Cardiac septum (tissue), 1 donor: ENCODE results near the gene ATF7IP. TPM values are rescaled to one million over a fixed set of nuclear protein-coding genes. Genes with fewer than 3 reads are reported as not detected.

Experiments used
- DNase-seq: peaks from one replicate; pipeline ENCODE4 v3.0.0-alpha.2; 2020; ENCODE audit warnings: low spot score
- intact Hi-C: fragments of 100-400 bp; cut with DNase I; formaldehyde crosslinking; loops from one replicate; pipeline ENCODE4 v1.14.0; 2022
- total RNA-seq: library from RNA; stranded (reverse); fragmentation: NEBNext Ultra II Directional; extraction: Animal tissue kit (Norgen Biotek cat#: 25700); gene quantifications from one replicate; pipeline ENCODE4 v1.2.1, GENCODE V29; 2021
- donor health status: DM: no; HTN: no; CAD: no.

The ATF7IP gene
- total RNA-seq, 1 donor from 2014 or later, result 61.6 TPM

DNA sequence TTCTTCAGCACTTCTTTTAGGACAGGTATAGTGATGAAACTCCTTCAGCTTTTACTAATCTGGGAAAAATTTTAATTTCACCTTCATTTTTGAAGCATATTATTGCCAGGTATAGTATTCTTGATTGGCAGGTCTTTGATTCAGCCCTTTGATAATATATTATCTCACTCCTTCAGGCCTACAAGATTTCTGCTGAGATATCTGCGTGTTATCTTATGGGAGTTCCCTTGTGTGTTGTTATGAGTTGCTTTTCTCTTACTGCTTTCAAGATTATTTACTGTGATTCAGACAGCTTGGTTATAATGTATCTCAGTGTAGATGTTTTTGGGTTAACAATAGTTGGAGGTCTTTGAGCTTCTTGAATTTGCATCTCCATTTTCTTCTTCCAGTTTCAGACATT, 87.4 kb downstream of the ATF7IP start:
- intact Hi-C loops, result no loop called here
- DNase-seq, result no peak

DNA sequence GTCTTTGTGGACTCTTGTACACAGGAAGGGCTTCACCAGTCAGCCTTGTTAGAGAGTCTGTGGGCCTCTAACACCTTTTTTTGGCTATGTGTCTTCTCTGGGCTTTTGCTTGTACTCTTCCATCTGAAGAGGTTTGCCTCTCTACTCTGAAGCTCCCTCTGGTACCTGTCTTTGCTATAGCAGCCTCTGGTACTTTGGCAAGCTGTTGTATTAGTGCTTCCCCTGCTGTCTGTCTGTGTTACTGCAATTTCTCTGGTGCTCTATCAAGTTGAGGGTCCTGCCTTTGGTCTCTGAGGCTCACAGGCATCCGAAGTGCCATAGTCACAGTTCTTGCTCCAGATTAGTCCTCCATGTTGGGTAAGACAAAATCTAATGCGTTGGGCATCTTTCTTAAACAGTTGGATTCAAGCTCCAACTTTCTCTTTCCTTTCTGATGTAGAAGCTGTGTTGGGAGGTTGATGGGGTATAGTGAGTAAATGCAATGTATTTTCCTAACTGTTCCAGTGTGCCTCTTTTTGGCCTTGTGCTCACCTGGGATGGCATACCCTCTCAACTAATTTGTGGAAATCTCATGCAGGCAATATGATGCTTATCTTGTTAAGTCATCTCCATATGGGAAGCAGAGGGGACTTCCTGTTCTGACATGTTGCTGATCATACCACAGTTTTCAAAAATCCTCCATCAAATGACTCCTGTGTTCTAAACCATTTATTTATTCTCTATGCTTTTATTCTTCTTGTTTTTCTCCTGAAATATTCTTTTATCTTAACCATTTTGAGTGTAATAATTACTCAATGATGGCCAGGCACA, 88.8 kb downstream of the ATF7IP start:
- intact Hi-C loops, result no loop called here
- DNase-seq, result no peak

DNA sequence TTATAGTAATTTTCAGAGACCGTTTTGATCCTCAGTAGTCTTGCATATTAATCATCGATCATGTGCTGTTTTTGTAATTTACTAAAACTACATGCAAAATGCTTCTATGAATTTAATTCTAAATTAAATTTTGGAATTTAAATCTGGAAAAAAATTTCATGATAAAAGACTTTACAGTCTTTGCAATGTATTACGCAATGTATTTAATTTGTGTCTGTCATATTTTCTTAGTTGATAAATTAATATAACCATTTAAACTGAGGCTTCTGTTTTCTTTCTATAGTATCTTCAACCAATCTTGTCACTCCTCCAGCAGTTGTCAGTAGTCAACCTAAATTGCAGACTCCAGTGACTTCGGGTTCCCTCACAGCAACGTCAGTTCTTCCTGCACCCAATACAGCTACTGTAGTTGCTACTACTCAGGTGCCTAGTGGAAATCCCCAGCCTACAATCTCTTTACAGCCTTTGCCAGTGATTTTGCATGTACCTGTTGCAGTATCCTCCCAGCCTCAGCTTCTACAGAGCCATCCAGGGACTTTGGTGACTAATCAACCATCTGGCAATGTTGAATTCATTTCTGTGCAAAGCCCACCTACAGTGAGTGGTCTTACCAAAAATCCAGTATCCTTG, 94.8 kb downstream of the ATF7IP start:
- intact Hi-C loops, result no loop called here

DNA sequence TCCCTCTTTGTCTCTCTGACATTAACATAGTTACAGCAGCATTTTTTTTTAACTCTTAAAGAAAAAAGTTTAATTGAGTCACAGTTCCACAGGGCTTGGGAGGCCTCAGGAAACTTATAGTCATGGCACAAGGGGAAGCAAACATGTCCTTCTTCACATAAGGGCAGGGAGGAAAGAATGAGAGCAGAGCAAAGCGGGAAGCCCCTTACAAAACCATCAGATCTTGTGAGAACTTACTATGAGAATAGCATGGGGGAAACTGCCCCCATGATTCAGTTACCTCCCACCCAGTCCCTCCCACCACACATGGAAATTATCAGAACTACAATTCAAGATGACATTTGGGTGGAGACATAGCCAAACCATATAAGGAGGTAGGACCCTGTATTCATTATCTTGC, 106.0 kb downstream of the ATF7IP start:
- DNase-seq, result no peak
- intact Hi-C loops, result no loop called here

More for the DNA sequence above, 94.8 kb downstream of the ATF7IP start:
- DNase-seq, result no peak

DNA sequence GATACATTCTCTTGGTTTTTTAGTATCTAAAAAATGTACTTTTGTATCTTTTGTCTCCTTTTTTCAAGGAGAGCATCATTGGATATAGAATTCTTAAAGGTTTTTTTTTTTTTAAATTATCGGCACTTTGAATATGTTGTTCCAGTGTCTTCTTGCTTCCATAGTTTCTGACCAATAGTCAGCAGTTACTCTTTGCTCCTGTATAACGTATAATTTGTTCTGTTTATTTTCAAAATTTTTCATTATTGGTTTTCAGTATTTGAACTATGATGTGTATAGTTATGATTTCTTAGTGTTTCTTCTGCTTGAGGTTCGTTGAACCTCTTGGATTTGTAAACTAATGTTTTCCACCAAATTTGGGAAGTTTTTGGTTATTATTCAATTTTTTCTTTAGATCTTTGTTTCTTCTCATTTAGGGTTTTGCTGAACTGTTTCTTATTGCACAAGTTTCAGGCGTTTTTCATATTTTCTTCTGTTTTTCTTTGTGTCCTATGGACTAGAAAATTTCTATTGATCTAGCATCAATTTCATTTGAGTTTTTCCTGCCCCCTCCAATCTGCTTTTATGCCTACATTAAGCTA, 108.3 kb downstream of the ATF7IP start:
- no peak for DNase-seq
- intact Hi-C loops, result no loop called here

DNA sequence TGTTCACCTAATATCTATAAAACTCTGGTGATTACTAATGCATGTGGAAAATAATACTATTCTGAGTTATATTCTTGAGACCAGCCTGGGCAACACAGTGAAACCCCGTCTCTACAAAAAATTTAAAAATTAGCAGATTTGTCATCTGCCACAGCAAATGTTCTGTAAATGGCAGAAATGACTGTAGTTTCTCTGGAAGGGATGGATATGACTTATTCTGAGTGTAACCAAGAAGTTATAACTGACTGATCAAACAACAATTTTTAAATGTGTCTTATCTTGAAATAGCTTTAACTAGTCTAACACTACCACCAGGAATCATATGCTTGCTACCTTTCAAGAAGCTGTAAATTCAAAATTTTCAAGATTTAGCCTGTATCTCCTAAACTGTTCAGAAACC, 113.5 kb downstream of the ATF7IP start:
- intact Hi-C loops, result no loop called here

DNA sequence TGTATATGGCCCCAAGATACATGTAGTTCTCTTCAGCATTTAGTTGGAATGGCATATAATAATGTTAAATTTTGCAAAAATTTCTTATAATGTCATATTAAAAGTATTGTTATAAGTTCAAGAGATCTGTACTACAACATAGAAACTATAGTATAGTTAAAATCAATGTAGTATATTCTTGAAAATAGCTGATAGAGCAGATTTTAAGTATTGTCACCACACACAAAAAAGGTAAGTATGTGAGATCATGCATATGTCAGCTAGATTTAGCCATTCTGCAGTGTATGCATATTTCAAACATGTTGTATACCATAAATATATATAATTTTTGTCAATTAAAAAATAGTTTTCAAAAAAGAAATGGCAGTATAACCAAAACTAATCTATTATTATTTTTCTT, 115.7 kb downstream of the ATF7IP start:
- DNase-seq, result no peak
- intact Hi-C loops, result no loop called here

More for the DNA sequence above, 113.5 kb downstream of the ATF7IP start:
- no peak for DNase-seq

DNA sequence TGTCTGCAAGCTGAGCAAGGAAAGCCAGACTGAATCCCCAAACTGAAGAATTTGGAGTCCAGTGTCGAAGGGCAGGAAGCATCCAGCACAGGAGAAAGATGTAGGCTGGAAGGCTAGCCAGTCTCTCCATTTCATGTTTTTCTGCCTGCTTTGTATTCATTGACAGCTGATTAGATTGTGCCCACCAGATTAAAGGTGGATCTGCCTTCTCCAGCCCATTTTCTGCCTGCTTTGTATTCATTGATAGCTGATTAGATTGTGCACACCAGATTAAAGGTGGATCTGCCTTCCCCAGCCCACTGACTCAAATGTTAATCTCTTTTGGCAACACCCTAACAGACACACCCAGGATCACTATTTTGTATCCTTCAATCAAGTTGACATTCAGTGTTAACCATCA, 116.9 kb downstream of the ATF7IP start:
- intact Hi-C loops, result no loop called here
- no peak for DNase-seq

DNA sequence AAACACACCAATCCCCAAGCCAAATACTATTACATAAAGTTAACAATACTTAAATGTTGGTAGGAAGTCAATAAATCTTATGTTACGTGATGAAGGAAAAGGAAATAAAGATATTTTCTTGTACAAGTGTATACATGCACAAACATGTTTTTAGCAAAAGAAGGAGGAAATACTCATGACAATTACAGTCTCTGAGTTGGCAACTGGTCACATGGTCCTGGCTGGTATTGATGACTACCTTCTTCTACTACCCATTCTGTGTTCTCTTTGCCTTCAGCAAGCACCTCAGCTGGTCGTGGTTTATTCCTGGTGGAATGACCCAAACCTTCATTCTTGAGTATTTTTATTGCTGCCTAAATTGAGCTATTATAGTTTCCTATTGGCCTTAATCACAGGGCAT, 117.4 kb downstream of the ATF7IP start:
- intact Hi-C loops, result no loop called here
- no peak for DNase-seq

DNA sequence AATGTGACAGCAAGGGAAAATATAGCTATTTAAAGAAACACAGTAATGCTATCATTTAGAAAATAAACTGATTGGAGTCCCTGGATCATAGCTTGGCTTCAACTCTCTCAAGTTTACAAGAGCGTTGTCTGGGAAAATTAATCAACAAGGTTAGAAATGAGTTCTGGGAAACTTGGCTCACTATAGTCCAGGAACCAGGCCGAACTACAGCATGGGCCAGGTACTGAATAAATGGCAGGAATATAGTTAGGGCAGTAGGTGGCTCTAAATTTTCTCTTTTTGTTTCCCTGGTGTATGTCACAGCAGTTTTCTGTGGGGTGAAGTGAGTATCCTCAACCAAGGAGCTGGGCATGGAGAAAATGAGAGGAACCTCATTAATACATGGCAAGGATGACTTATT, 129.8 kb downstream of the ATF7IP start:
- intact Hi-C loops, result no loop called here
- DNase-seq, result no peak

DNA sequence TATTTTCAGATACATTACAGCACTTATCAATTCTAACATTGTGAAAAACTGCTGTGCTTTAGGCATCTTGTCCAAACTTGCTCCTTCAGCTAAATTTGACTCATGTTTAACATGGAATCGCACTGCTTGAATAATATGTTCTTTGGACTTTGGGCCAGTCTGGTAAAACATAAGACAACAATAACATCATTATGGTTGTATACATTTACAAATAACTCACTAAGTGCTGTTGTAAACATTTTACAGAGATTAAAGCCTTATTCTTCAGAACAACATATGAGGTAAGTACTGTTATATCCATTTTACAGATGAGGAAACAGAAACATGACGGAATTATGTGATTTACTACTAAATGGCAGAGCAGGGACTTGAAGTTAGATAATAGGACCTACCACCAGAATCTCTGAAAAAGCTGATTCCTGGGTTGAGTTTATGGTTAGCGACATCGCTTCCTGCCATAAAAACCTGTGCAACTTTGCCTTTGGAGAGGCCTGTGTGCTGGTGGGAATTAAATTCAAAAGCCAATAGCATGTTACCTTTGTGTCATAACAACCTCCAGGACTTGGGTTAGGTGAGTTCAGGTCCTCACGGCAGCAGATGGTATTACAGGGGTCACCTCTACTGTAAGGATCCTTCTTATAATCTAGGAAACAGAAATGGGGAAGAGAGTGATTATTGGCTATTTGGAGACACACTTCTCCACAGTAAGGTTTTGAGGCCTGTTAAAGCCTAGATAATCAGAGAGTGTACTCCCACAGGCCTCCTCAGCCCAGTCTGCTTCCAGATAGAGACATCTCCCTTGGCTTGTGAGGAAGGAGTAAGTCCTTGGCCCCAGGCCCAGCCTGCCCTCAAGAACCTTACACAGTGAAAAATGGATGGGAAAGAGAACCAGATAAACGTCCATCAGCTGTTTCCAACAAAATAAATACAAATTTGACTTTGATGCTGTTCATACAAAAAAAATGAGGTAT, 140.4 kb downstream of the ATF7IP start:
- no peak for DNase-seq
- intact Hi-C loops, result no loop called here

DNA sequence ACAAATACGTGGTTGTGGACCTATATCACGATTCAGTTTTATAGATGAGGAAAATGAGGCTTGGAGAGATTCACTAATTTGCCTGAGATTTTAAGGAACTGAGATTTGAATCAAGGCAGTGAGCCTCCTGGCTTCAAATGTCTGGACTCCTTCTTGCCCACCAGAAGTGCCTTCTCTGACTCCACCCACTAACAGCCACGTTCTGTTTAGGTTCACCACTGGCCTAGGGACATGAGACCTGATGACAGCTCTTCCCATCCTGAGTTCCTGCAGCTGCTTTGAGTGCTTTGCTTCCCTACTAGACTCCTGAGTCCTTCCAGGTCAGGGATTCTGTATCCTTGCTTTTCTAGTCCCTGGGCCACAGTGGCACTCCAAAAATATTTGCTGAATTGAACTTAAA, 145.1 kb downstream of the ATF7IP start:
- DNase-seq, result no peak
- intact Hi-C loops, result loop anchor here (5.0 to 10.0 kb wide), 2 partner anchors 152 to 276 kb away; no protein-coding TSS in a partner anchor

DNA sequence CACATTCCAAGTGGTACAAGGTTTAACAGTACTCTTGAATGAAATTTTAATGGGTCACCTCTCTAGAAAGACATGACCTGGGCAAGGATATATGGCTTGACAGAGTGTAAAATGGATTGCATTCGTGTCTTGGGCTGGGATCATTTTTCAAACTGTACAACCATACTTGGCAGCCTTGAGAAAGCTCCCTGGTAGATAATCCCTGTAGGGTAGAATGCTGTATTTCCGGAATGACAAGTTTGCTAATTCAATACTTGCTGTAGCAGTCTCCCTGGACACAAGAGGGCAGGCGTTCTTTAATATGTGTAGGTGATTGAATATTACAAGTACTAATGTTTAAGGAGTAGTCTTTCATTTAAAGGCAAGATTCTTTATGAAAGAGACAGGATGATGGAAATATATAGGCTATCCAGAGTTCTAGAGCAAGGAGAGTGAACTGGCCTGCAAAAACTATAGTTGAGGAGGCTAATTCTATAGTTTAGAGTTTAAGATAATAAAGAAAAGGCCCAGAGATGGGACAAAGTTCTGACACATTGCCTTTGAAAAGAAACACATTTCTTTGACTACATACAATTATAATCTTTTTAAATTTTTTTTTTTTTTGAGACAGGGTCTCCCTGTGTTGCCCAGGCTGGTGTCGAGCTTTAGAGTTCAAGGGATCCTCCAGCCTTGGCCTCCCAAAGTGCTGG, 148.8 kb downstream of the ATF7IP start:
- DNase-seq, result no peak
- intact Hi-C loops, result loop anchor here (2.0 to 10.0 kb wide), 3 partner anchors 105 to 279 kb away; no protein-coding TSS in a partner anchor

DNA sequence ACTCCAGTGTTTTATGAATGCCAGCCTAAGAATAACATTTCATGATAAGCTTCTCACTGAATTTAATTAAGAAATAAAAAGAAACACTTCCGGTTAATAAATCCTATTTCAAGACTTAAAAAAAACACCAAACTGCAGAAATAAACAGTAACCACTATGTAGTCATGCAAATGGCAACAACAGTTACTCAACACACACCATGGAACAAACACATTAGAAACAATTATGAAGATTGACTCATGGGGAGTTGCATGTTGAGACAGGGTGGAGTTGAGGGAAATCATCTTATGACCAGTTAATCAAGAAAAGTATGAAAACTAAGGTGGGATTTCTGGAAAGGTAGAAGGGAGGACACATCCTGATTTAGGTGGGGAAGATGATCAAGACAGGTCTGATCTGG, 149.5 kb downstream of the ATF7IP start:
- DNase-seq, result no peak
- intact Hi-C loops, result loop anchor here (2.0 to 10.0 kb wide), 3 partner anchors 104 to 280 kb away; no protein-coding TSS in a partner anchor

DNA sequence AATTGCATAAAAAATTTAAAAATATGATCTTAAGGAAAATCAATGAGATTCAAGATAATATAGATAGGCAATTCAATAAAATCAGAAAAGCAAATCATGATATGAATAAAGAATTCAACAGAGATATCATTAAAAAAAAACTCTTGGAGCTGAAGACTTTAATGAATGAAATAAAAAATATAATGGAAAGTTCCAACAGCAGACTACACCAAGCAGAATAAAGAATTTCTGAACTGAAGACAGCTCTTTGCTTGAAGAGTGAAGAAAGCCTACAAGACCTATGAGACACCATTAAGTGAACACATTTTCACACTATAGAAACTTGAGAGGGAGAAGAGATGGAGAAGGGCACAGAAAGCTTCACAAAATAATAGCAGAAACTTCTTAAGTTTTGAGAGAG, 156.3 kb downstream of the ATF7IP start:
- intact Hi-C loops, result no loop called here
- DNase-seq, result no peak

DNA sequence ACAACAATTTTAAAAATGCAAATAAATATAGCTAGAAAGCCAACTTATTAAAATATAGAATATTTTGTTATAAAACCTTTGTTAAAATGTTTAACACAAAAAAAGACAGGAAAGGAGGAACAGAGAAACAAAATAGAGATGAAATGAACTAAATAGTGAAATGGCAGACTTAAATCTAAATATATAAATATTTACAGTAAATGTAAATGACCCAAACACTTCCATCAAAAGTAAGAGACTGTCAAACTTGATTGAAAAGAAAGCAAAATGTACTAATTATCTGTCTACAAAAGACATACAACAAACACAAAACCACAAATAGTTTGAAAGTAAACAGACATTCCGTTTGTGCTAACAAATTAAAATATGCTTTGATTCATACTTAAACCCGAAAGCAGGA, 160.5 kb downstream of the ATF7IP start:
- no peak for DNase-seq
- intact Hi-C loops, result no loop called here

DNA sequence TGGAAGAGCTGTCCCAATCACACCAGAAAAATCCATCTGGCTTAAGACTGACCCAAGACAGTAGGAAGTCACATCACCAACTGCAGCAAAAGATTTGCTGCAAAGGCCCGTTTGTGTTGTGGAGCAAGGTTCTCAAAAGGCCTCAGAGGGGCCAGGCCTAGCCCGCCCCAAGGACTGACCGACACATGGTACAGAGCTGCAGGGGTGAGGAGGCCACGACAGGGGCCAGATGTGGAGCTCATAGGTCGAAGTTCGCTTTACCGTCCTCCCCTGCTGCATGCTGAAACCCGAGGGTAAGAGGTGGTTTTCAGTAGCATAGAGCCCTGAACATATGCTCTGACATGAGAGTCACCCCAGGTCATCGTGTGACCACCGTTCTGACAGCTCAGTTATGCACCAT, 166.7 kb downstream of the ATF7IP start:
- DNase-seq, result no peak
- intact Hi-C loops, result no loop called here

DNA sequence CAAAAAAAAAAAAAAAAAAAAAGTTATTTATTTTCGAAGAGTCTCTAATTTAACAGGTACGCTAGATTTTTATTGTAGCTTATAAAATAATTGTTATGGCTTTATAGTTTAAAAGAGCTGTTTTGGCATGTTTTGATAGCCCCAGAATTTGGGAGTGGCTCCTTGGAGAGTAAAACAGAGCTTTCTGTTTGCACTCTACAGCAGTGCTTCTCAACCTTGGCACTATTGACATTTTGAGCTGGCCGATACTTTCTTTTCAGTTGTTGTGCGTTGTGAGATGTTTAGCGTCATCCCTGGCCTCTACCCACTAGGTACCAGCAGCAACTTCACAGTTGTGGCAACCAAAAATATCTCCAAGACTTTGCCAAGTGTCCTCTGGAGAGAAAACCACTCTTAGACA, 171.6 kb downstream of the ATF7IP start:
- no peak for DNase-seq
- intact Hi-C loops, result no loop called here

DNA sequence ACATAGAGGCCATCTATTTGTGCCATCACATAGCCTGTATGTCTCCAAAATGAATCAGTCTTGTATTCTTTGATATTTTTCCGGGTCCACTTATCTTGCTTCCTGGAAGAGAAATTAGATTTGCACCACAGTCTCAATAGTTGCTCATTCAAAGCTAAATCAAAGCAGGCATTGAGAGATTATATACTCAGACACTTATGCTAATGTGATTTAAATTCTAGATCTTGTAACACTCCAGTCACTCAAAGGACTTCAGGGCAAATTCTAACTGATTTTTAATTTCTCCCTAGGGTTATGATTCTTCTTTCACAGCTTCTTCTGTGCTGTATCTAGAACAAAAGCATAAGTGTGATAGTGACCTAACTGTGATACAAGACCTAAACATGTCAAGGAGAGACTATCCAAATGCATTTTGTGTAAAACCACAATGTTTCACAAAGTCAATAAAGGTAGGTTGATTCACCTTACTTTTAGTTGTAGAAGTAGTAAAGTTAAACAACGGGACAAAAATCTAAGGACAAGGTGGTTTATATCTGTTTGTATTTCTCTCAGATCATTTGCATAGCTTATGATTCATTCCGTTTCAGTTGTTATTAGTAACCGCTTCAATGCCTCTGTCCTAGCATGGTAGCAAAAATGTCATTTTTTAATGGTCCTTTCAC, 175.4 kb downstream of the ATF7IP start:
- no peak for DNase-seq
- intact Hi-C loops, result no loop called here
